GM12891 (cell line): Measurements from ENCODE around the gene PROCR.
"Not testable (repeated sequence)": the region's sequence is repeated elsewhere in the genome, so short reads cannot be mapped to it uniquely, and the experiment has no call there.

ENCODE experiments used
- PAX5 ChIP-seq: IDR thresholded peaks from 2 replicates; pipeline ENCODE4 v1.6.1; 2011; ENCODE audit warnings: low read length, moderate library complexity, mild to moderate bottlenecking; ENCODE audit not compliant: insufficient read depth, severe bottlenecking
- POLR2A ChIP-seq: IDR thresholded peaks from 2 replicates; pipeline ENCODE4 v1.6.1; 2011; ENCODE audit warnings: low read depth, low read length, control low read depth
- POLR2AphosphoS5 ChIP-seq: IDR thresholded peaks from 2 replicates; pipeline ENCODE4 v1.6.1; 2011; ENCODE audit warnings: low read depth, low read length, control low read depth
- POU2F2 ChIP-seq: IDR thresholded peaks from 2 replicates; pipeline ENCODE4 v1.6.1; 2011; ENCODE audit warnings: low read depth, mild to moderate bottlenecking, control low read depth, low read length, moderate library complexity
- SPI1 ChIP-seq: IDR thresholded peaks from 2 replicates; pipeline ENCODE4 v1.6.1; 2011; ENCODE audit warnings: low read depth, low read length, control low read depth
- TAF1 ChIP-seq: IDR thresholded peaks from 2 replicates; pipeline ENCODE4 v1.6.1; 2011; ENCODE audit warnings: low read depth, low read length, control low read depth

DNA sequence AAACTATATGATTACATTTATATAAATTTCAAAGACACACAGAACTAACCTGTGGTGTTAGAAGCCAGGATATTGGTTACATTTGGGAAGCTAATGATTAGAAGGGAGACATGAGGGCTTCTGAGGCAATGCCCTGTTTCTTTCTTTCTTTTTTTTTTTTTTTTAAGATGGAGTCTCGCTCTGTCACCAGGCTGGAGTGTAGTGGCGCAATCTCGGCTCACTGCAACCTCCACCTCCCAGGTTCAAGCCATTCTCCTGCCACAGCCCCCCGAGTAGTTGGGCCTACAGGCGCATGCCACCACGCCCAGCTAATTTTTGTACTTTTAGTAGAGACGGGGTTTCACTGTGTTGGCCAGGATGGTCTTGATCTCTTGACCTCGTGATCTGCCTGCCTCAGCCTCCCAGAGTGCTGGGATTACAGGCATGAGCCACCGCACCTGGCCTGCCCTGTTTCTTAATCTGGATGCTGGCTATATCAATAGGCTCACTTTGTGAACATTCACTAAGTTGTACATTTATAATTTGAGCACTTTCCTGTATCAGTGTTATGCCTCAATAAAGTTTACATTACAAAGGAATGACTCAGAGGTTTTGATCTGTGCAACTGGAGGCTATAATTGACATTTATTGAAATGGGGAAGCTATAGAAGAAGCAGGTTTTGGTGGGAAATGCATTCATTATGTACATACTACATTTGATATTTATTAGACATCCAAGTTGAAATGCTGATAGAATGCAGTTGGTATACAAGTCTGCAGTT is 21.3 kb downstream of the PROCR start:
- TF ChIP-seq POLR2AphosphoS5, POLR2A, TAF1, SPI1, POU2F2, PAX5: not testable (repeated sequence)
